GM23338 (cell line): ENCODE data around the gene MFSD6. TPM values are rescaled to one million over a fixed set of nuclear protein-coding genes. Genes with fewer than 3 reads are reported as not detected.

Source experiments
- ATAC-seq: fragments of 200-7000 bp; cut with Tn5 transposase; 3 replicates; pipeline ENCODE4 v1.9.1; 2020
- DNase-seq: peaks from one replicate; pipeline ENCODE4 v3.0.0-alpha.2; 2015; ENCODE audit warnings: low spot score
- H2AFZ ChIP-seq: fragments of 200-600 bp; sonication (generic); 2 replicates; pipeline ENCODE4 v1.8.0; 2016; ENCODE audit warnings: antibody characterized with exemption, mild to moderate bottlenecking, moderate library complexity
- H3F3A ChIP-seq: fragments of 200-600 bp; sonication (generic); replicated peaks from 2 replicates; pipeline ENCODE4 v1.8.0; 2017; ENCODE audit warnings: antibody characterized with exemption, mixed run types, low read depth
- H3K27ac ChIP-seq: fragments of 200-600 bp; sonication (generic); 2 replicates; pipeline ENCODE4 v1.6.1; 2016; ENCODE audit warnings: low read depth
- H3K27me3 ChIP-seq: fragments of 200-600 bp; sonication (generic); 2 replicates; pipeline ENCODE4 v1.8.0; 2016; ENCODE audit warnings: mild to moderate bottlenecking, mixed run types, moderate library complexity; ENCODE audit not compliant: insufficient read depth
- H3K36me3 ChIP-seq: fragments of 200-600 bp; sonication (generic); 2 replicates; pipeline ENCODE4 v1.8.0; 2016; ENCODE audit warnings: mild to moderate bottlenecking; ENCODE audit not compliant: insufficient read depth
- H3K4me1 ChIP-seq: fragments of 200-600 bp; sonication (generic); 2 replicates; pipeline ENCODE4 v1.8.0; 2016; ENCODE audit warnings: mild to moderate bottlenecking, moderate library complexity; ENCODE audit not compliant: insufficient read depth
- H3K4me2 ChIP-seq: fragments of 200-600 bp; sonication (generic); 2 replicates; pipeline ENCODE4 v1.7.1; 2017; ENCODE audit warnings: mixed run types
- H3K4me3 ChIP-seq: fragments of 200-600 bp; sonication (generic); 2 replicates; pipeline ENCODE4 v1.6.1; 2016; ENCODE audit warnings: mixed run types
- H3K79me2 ChIP-seq: fragments of 200-600 bp; sonication (generic); replicated peaks from 2 replicates; pipeline ENCODE4 v1.8.0; 2017; ENCODE audit warnings: mild to moderate bottlenecking; ENCODE audit not compliant: insufficient read depth
- H3K9me2 ChIP-seq: fragments of 200-600 bp; sonication (generic); 2 replicates; pipeline ENCODE4 v1.8.0; 2017; ENCODE audit not compliant: insufficient read depth
- H4K20me1 ChIP-seq: fragments of 200-600 bp; sonication (generic); replicated peaks from 2 replicates; pipeline ENCODE4 v1.8.0; 2017; ENCODE audit warnings: mild to moderate bottlenecking; ENCODE audit not compliant: insufficient read depth
- H3K27ac Mint-ChIP-seq: 2 replicates; pipeline ENCODE4 v1.8.0; 2020; ENCODE audit warnings: inconsistent platforms, mild to moderate bottlenecking, moderate library complexity, mixed read lengths
- H3K27me3 Mint-ChIP-seq: 3 replicates; pipeline ENCODE4 v1.8.0; 2022; ENCODE audit warnings: low read depth, mild to moderate bottlenecking, moderate library complexity, mixed read lengths, inconsistent platforms; ENCODE audit not compliant: insufficient read depth, poor library complexity
- H3K36me3 Mint-ChIP-seq: 3 replicates; pipeline ENCODE4 v1.8.0; 2021; ENCODE audit warnings: low read depth, mild to moderate bottlenecking, inconsistent platforms, moderate library complexity, mixed read lengths
- H3K4me1 Mint-ChIP-seq: 3 replicates; pipeline ENCODE4 v1.8.0; 2020; ENCODE audit warnings: mild to moderate bottlenecking, inconsistent platforms, mixed read lengths
- H3K4me3 Mint-ChIP-seq: 3 replicates; pipeline ENCODE4 v1.8.0; 2021; ENCODE audit warnings: moderate library complexity, mild to moderate bottlenecking, inconsistent platforms, mixed read lengths
- H3K9me3 Mint-ChIP-seq: 3 replicates; pipeline ENCODE4 v1.8.0; 2020; ENCODE audit warnings: moderate library complexity, mild to moderate bottlenecking, inconsistent platforms, mixed read lengths
- ETS1 ChIP-seq: IDR thresholded peaks from 2 replicates; pipeline ENCODE4 v1.6.1; 2016; ENCODE audit warnings: antibody characterized with exemption
- EZH2 ChIP-seq: fragments of 200-600 bp; sonication (generic); IDR thresholded peaks from one replicate; pipeline ENCODE4 v1.8.0; 2017; ENCODE audit warnings: antibody characterized with exemption, mild to moderate bottlenecking, low read depth; ENCODE audit not compliant: unreplicated experiment
- JUNB ChIP-seq: IDR thresholded peaks from one replicate; pipeline ENCODE4 v1.6.1; 2016; ENCODE audit warnings: antibody characterized with exemption; ENCODE audit not compliant: unreplicated experiment
- NANOG ChIP-seq: IDR thresholded peaks from 2 replicates; pipeline ENCODE4 v1.6.1; 2016; ENCODE audit warnings: antibody characterized with exemption, borderline replicate concordance
- POLR2AphosphoS5 ChIP-seq: IDR thresholded peaks from 2 replicates; pipeline ENCODE4 v1.6.1; 2016; ENCODE audit warnings: antibody characterized with exemption, low read depth
- REST ChIP-seq: IDR thresholded peaks from one replicate; pipeline ENCODE4 v1.6.1; 2018; ENCODE audit warnings: antibody characterized with exemption; ENCODE audit not compliant: unreplicated experiment
- STAT1 ChIP-seq: IDR thresholded peaks from one replicate; pipeline ENCODE4 v1.6.1; 2016; ENCODE audit warnings: antibody characterized with exemption; ENCODE audit not compliant: unreplicated experiment
- ZNF114 ChIP-seq: fragments of 250-450 bp; sonication (Bioruptor Pico); IDR thresholded peaks from 2 replicates; pipeline ENCODE4 v1.5.0; 2020; ENCODE audit warnings: mild to moderate bottlenecking, moderate library complexity
- ZNF331 ChIP-seq: fragments of 250-450 bp; sonication (Bioruptor Pico); IDR thresholded peaks from 2 replicates; pipeline ENCODE4 v1.5.0; 2020; ENCODE audit warnings: low read depth, mild to moderate bottlenecking, moderate library complexity
- ZNF462 ChIP-seq: fragments of 250-450 bp; sonication (Bioruptor Pico); IDR thresholded peaks from 2 replicates; pipeline ENCODE4 v1.5.0; 2020; ENCODE audit warnings: mild to moderate bottlenecking, moderate library complexity
- polyA plus RNA-seq: library from polyadenylated mRNA; unstranded; fragments of >200 nt; fragmentation: Nextera tagmentation; extraction: Ambion mirVana; gene quantifications from 2 replicates; pipeline ENCODE4 v1.2.1, GENCODE V29; 2016
- total RNA-seq: library from RNA; depleted of rRNA; stranded (reverse); fragments of >200 nt; shearing (Covaris generic); gene quantifications from 2 replicates; pipeline ENCODE4 v1.2.3, GENCODE V29; 2014

MFSD6 gene
- total and polyA plus RNA-seq, 2 experiments from 2014 or later = 2.3 to 9.6 TPM

DNA sequence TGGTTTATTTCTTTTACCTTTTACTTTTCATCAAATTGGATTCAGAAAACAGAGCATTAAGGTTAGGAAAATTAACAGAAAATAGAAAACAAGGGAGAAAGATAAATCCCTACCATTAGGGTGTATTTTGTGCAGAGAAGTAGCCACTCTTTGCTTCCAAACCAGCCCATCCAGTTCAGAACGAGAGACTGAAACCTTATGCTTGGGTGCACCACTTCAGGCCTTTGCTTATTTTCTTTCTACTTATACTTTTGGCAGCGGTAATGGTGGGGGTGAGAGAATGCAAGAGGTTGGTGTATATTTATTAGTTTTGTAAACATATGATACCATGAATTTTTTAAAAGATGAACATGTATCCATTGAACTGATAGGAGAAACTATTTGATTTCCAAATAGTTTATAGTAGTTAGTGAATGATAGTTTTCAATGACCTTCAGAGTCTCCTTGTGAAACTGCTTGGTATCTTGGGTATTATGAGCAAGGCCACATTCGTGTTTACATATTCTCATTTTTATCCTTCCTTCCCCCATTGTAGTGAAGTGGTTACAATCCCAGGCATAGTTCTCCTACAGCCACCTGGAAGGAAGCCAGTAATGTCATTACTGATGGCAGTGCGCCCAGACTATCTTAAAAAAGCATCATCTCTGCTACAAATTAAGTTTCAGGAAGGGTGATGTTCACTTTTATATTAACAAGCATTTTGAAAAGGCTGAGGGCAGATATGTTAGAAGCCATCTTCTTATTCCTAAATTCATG, 60.8 kb downstream of the MFSD6 start (continued):
- TF ChIP-seq ETS1 (no peak), NANOG (no peak), ZNF114 (CRISPR knock-in tag) (no peak)

DNA sequence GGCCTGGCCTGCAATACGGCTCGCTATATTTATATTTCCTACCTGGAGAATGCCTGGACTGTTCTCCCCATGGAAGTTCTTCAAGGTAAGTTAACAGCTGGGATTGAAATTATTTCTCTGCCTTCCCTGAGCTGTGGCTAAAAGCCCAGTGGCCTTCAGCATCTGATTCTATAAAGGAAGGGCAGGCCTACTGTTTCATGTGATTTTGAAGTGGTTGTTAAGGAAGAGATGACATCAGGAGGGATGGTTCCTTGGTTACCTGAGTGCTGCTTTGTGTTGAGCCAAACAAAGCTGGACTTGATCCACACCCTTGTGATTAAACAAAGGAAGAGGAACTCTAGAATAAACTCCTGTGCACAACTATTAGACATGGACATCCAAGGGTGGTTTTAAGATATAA, 61.6 kb downstream of the MFSD6 start:
- ATAC-seq = no peak
- H3K4me1 Mint-ChIP-seq = peaks cover 8% of the 10 kb centered on the region; the same call in 2 of the 3 replicates
- H3K4me3 Mint-ChIP-seq = no peak overlapping the region
- TF ChIP-seq ZNF462 (CRISPR knock-in tag) (no peak), ZNF331 (CRISPR knock-in tag) (no peak), ETS1 (no peak), STAT1 (no peak), POLR2AphosphoS5 (no peak), ZNF114 (CRISPR knock-in tag) (no peak), JUNB (no peak), REST (no peak), EZH2 (no peak)

More for the DNA sequence above, 61.6 kb downstream of the MFSD6 start:
- Mint-ChIP-seq H3K27me3 (no peaks in the 10 kb centered on the region), H3K27ac (no peak overlapping the region), H3K36me3 (peaks cover 28% of the 10 kb centered on the region; the same call in 2 of the 3 replicates), H3K9me3 (peaks cover 19% of the 10 kb centered on the region)
- Histone ChIP-seq H3K27ac (no peak overlapping the region), H3F3A (no peaks in the 10 kb centered on the region), H3K4me1 (no peaks in the 10 kb centered on the region), H2AFZ (no peak overlapping the region), H3K4me3 (no peak overlapping the region), H3K4me2 (no peak overlapping the region), H3K27me3 (no peaks in the 10 kb centered on the region), H3K9me2 (no peaks in the 10 kb centered on the region), H3K79me2 (no peaks in the 10 kb centered on the region), H3K36me3 (no peaks in the 10 kb centered on the region), H4K20me1 (no peaks in the 10 kb centered on the region)
- no peak for DNase-seq
